ENCODE data around the gene TCHP.

The TCHP gene

GRCh38 chr12:109939504-109939903, 39.4 kb downstream of the TCHP start:
- DNase-seq, result no peak

DNA sequence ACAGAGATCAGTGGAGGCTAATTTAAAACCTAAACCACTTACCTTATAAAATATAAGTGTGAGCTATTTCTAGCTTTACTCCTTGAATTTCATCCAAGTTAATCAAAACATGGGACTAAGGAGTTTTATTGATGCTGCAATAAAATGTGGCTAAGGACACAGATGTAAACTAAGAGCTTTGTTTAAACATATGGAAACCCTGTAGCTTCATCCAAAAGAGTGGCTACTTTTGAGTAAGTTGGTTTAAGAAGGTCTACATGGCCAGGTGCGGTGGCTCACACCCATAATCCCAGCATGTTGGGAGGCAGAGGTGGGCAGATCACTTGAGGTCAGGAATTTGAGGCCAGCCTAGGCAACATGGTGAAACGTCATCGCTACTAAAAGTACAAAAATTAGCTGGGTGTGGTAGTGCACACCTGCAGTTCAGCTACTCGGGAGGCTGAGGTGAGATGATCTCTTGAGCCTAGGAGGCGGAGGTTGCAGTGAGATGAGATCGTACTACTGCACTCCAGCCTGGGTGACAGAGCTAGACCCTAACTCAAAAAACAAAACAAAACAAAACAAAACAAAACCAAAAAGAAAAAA, 40.4 kb downstream of the TCHP start:
- no peak for DNase-seq

DNA sequence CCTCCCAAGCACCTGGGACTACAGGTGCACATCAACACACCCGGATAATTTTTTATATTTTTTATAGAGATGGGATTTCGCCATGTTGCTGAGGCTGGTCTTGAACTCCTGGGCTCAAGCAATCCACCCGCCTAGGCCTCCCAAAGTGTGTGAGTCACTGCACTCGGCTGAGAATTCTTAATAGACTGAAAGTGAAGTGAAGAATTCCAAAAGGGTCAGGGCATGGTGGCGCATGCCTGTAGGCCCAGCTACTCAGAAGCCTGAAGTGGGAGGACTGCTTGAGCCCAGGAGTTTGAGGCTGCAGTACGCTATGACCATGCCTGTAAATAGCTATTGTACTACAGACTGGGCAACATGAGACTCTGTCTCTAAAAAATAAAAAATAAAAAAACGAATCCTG, 43.7 kb downstream of the TCHP start:
- DNase-seq, result no peak

- no peak for DNase-seq
Measured at GRCh38 chr12:109944561-109945359, 44.7 kb downstream of the TCHP start.

- no peak for DNase-seq
Measured at GRCh38 chr12:109946505-109946904, 46.4 kb downstream of the TCHP start.

- DNase-seq, result no peak
Measured at GRCh38 chr12:109946913-109947312, 46.8 kb downstream of the TCHP start.

- no peak for DNase-seq
Measured at GRCh38 chr12:109947521-109947920, 47.4 kb downstream of the TCHP start.

GRCh38 chr12:109948368-109948767, 48.3 kb downstream of the TCHP start:
- DNase-seq, result no peak

DNA sequence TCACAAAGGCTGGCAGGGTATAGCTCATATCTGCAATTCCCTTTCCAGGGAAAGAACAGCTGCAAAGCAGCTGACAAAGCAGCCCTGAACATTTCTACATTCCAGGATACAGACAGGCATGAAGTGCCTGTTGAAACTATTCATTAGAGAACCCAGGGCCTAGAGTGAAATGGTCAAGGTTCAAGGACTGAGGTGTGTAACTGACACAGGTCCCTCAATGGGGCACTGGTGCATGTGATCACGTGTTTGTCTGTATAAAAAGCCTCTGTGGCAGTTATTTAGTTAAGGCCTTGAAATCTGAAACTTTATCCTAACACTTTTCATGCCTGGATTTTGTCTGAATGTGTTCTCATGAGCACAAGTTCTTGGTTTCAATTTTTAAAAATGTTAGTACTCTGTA, 49.0 kb downstream of the TCHP start:
- DNase-seq, result no peak

GRCh38 chr12:109950625-109951024, 50.6 kb downstream of the TCHP start:
- DNase-seq, result no peak

GRCh38 chr12:109951136-109951535, 51.1 kb downstream of the TCHP start:
- no peak for DNase-seq

- no peak for DNase-seq
Measured at GRCh38 chr12:109951751-109952150, 51.7 kb downstream of the TCHP start.

DNA sequence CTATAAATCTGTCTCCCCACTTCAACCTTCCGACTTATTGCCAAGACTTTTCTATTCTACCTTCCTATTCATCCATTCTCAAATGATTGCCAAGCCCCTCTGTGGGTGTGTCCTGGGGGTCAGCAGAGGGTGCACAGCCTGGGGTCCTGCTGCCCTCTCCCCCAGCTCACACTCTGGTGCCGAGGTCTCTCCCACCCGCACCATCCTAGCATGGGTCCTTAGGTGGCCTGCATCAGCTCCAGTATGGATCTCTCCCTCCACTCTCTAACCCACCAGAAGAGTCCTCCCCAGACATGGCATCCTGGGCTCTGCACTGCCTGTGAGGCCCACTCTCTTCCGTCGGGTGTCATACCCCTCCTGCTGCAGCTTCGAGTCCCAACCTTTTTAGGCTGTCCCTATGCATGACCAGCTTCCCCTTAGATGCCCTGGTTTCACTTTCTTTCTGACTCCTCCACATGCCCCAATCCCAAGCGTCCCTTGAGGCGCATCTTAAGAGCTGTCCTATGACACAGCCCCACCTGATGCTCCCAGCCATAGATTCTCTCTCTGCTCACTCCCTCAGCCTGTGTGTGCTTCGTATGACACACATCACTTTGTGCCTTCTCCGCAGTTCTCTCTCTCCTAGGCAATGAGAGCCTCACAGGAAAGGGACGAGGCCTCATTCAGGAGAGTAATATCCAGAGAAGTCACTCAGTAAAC, 52.2 kb downstream of the TCHP start:
- DNase-seq, result no peak

- DNase-seq, result no peak
Measured at GRCh38 chr12:109952873-109953272, 52.8 kb downstream of the TCHP start.

DNA sequence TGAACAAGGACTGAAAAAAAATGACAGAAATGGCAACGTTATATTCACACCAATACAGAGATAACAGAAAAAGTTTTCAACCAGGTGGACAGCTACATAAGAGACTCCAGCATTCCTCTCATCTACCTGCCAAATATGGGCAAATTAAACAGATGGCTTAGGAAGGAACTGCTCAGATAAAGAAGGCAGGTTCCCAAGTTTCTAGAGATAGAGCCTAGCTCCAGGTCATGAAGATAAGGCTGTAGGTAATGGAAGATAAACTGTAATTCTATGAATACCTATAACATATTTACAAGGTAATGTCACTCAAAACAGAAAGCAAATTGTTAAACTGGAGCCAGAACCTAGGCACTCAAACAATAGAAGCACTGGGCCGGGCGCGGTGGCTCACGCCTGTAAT, 53.6 kb downstream of the TCHP start:
- no peak for DNase-seq

DNA sequence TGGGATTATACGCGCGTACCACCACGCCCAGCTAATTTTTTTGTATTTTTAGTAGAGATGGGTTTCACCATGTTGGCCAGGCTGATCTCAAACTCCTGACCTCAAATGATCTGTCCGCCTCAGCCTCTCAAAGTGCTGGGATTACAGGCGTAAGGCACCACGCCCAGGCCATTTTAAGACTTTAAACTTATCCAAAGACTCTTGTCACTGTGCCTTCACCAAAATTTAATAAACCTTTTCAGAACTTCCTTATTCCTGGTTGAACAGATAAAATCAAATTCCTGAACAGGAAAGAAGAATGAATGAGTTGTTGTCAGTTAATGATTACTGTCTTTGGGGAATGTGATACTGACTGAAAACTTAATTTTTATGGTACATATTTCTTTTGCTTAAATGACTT, 58.3 kb downstream of the TCHP start:
- no peak for DNase-seq

DNA sequence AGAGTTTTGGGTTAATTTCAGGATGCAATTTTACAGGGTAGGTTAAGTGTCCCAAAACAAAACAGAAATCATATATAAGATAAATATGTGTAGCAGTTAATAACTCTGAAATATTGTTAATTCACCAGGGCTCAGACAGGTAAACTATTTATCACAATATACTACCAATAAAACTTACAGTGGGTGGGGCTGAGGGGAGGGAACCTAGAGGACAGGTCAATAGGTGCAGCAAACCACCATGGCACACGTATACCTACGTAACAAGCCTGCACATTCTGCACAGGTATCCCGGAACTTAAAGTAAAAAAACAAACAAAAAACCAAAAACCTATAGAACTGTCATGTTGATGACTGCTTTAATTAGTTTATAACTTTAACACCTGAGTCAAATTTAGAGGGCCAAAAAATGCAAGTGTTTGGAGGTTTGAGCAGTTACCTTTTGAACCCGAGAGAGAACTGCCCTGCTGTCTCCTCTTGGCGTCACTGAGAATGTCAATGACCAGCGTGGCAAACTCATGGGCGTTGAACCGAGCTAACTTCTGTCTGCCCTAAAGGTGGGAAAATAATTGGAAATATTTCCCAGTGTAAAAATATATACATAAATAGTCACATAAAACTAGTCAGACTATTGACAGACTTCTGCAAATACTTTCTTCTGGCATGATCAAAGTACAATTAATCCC, 59.5 kb downstream of the TCHP start:
- DNase-seq, result no peak

- no peak for DNase-seq
Measured at GRCh38 chr12:109961201-109961600, 61.1 kb downstream of the TCHP start.

- DNase-seq, result no peak
Measured at GRCh38 chr12:109961612-109962011, 61.5 kb downstream of the TCHP start.

GRCh38 chr12:109962398-109962797, 62.3 kb downstream of the TCHP start:
- no peak for DNase-seq

DNA sequence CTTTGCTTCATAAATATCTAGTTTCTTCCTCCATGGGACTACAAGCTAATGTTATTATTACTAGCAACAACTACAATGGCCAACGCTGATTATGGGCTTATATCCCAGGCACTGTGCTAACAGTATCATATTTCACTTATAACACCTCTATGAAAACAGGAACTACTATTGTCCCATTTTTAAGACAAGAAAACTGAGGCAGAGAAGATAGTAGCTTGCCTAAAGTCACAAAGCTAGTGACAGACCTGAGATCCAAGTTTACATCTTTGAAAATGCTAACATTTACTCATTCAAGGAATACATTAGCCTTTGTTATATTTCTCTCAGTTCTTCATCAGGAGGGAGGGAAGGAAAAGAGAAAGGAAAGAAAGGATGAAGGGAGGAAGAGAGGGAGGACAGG, 63.3 kb downstream of the TCHP start:
- no peak for DNase-seq

DNA sequence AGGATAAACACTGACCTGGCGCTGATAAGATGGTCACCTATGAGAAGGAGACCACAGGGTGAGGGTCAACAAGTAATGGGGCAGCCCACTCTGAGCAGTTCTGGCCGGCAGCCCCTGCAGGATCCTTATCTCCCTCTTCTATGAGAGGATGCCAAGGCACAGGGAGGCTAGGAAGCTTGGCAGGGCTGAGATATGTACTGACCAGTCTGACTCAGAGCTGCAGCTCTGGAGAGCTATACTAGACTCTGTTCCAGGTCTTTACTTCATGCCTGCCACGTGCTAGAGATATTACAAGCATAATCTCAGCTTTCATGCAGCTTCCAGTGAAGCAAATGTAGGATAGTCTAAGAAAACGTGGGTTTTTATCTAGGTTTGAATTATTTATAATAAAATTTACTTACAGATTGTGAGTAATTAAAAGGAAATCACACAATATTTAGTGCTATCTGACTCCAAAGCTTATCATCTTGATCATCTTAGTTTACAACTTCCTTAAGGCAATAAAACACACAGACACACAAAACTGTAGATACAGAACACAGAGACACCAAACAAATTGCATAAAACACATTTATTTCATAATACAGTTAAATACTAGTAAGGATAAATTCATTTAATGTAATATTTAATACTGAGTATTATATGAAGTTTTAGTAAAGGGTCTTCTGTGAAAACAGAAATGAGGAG, 63.8 kb downstream of the TCHP start:
- DNase-seq, result no peak

- DNase-seq, result no peak
Measured at GRCh38 chr12:109966546-109966945, 66.5 kb downstream of the TCHP start.
